ENCODE measurements around the gene CRELD1. TPM values are rescaled to one million over a fixed set of nuclear protein-coding genes. Genes with fewer than 3 reads are reported as not detected.

The CRELD1 gene
- total and polyA plus RNA-seq, 9 of the 15 experiments (the other 6 are each of a cell fraction or from before 2014, with no cell fraction given) = 3.3 to 25.8 (median 16.5) TPM

DNA sequence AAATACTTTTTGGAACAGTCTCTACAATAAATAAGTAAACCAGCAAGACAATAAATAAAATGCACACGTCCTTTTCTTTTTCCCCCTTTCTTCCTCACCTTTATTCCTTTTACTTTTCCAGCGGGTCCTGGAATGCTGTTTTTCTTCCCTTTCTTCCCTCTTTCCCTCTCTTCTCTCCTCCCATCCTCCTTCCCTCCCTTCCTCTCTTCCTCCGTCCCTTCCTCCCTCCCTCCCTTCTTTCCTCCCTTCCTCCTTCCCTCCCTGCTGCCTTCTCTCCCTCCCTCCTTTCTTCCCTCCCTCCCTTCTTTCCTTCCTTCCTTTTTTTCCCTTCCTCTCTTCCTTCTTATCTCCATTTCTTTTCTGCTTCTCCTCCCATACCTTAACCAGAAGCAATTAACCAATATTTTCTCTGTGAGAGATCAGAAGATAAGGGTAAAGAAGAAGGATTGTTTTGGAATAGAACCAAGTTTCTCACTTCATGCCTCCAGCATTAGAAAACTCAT, 34.3 kb upstream of the CRELD1 start (continued):
- TF ChIP-seq ATF4 (CRISPR knock-in tag; IDR thresholded peaks at IDR 0.05) (no peak), ZNF609 (CRISPR knock-in tag; IDR thresholded peaks at IDR 0.05; ENCODE audit: borderline replicate concordance) (no peak), TRIM25 (IDR thresholded peaks at IDR 0.05; ENCODE audit: borderline replicate concordance) (peak; percentile 92; the same call in 1 of the 2 replicates), ASH1L (IDR thresholded peaks at IDR 0.05; ENCODE audit: borderline replicate concordance, low read depth, partially characterized antibody) (no peak), U2AF1 (optimal IDR thresholded peaks at IDR 0.05; ENCODE audit: low read depth, low read length) (no peak), CEBPB (tag; IDR thresholded peaks at IDR 0.05) (no peak), TCF15 (CRISPR knock-in tag; IDR thresholded peaks at IDR 0.05) (no peak), CHD2 (IDR thresholded peaks at IDR 0.05; ENCODE audit: low read depth, low read length) (no peak), MTA2 (IDR thresholded peaks at IDR 0.05; ENCODE audit: low read depth) (peak; percentile 34; the same call in 1 of the 2 replicates), HNRNPLL (IDR thresholded peaks at IDR 0.05; ENCODE audit: low read depth, low read length, poor library complexity, severe bottlenecking) (no peak), ZBTB5 (IDR thresholded peaks at IDR 0.05) (peak; percentile 59; the same call in 1 of the 2 replicates)
- TF ChIP-seq, protein P1, sequence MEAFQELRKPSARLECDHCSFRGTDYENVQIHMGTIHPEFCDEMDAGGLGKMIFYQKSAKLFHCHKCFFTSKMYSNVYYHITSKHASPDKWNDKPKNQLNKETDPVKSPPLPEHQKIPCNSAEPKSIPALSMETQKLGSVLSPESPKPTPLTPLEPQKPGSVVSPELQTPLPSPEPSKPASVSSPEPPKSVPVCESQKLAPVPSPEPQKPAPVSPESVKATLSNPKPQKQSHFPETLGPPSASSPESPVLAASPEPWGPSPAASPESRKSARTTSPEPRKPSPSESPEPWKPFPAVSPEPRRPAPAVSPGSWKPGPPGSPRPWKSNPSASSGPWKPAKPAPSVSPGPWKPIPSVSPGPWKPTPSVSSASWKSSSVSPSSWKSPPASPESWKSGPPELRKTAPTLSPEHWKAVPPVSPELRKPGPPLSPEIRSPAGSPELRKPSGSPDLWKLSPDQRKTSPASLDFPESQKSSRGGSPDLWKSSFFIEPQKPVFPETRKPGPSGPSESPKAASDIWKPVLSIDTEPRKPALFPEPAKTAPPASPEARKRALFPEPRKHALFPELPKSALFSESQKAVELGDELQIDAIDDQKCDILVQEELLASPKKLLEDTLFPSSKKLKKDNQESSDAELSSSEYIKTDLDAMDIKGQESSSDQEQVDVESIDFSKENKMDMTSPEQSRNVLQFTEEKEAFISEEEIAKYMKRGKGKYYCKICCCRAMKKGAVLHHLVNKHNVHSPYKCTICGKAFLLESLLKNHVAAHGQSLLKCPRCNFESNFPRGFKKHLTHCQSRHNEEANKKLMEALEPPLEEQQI (IDR thresholded peaks at IDR 0.05) = no peak
